Spleen (tissue), 11 donors: ENCODE results near the gene BPIFB2. TPM values are rescaled to one million over a fixed set of nuclear protein-coding genes. Genes with fewer than 3 reads are reported as not detected.

Experiments used
- DNase-seq: peaks from one replicate; pipeline ENCODE4 v3.0.0-alpha.2; 2020
- H3K27ac ChIP-seq, 8 donors: fragments of 200-600 bp; sonication (generic) in 7 of 8; 1 replicate in 4 of 8; 2 replicates in 4 of 8; pipeline versions ENCODE4 v1.5.0 to v1.8.0; 2016 to 2021; ENCODE audit warnings: inconsistent platforms in 4 of 8, mild to moderate bottlenecking in 4 of 8, moderate library complexity in 1 of 8
- H3K27me3 ChIP-seq, 7 donors: fragments of 200-600 bp; sonication (generic) in 6 of 7; replicated peaks in 1 of 7; 1 replicate in 4 of 7; 2 replicates in 3 of 7; pipeline versions ENCODE4 v1.5.0 to v1.8.0; 2016 to 2021; ENCODE audit warnings: inconsistent platforms in 3 of 7, mild to moderate bottlenecking in 1 of 7
- H3K36me3 ChIP-seq, 6 donors: fragments of 200-600 bp; sonication (generic) in 5 of 6; 1 replicate in 4 of 6; 2 replicates in 2 of 6; pipeline versions ENCODE4 v1.5.0 to v1.8.0; 2016 to 2021; ENCODE audit warnings: inconsistent platforms in 2 of 6
- H3K4me1 ChIP-seq, 6 donors: fragments of 200-600 bp; sonication (generic) in 5 of 6; 1 replicate in 3 of 6; 2 replicates in 3 of 6; pipeline versions ENCODE4 v1.5.0 to v1.8.0; 2016 to 2021; ENCODE audit warnings: inconsistent platforms in 3 of 6
- H3K4me3 ChIP-seq, 8 donors: fragments of 200-600 bp; sonication (generic) in 7 of 8; 1 replicate in 4 of 8; 2 replicates in 4 of 8; pipeline versions ENCODE4 v1.5.0 to v1.8.0; 2016 to 2021; ENCODE audit warnings: inconsistent platforms in 4 of 8, mild to moderate bottlenecking in 4 of 8, moderate library complexity in 2 of 8
- H3K9me3 ChIP-seq, 8 donors: fragments of 200-600 bp; sonication (generic) in 7 of 8; 1 replicate in 4 of 8; 2 replicates in 4 of 8; pipeline versions ENCODE4 v1.5.0 to v1.8.0; 2016 to 2021; ENCODE audit warnings: inconsistent platforms in 4 of 8
- CTCF ChIP-seq, 11 experiments: fragments of 200-600 bp in 7 of 11; fragments of 450-650 bp in 4 of 11; sonication (generic) in 4 of 11; IDR thresholded peaks in 8 of 11; conservative IDR thresholded peaks in 3 of 11; 1 replicate in 7 of 11; 2 replicates in 4 of 11; pipeline versions ENCODE4 v1.4.0 to v1.8.0; 2016 to 2021; ENCODE audit warnings: antibody characterized with exemption in 11 of 11, inconsistent platforms in 4 of 11, mild to moderate bottlenecking in 1 of 11
- POLR2A ChIP-seq, 3 donors: fragments of 450-650 bp; IDR thresholded peaks; one replicate each; pipeline ENCODE4 v1.5.1; 2017; ENCODE audit warnings: antibody characterized with exemption in 3 of 3, mild to moderate bottlenecking in 1 of 3
- POLR2AphosphoS5 ChIP-seq, 3 donors: sonication (generic); formaldehyde crosslinking; IDR thresholded peaks; one replicate each; pipeline ENCODE4 v1.5.1; 2017; ENCODE audit warnings: antibody characterized with exemption in 3 of 3
- WGBS, 5 donors: extraction: QIAGEN DNeasy Blood & Tissue Kit in 3 of 5; methylation state at CpG; one replicate each; pipeline versions ENCODE4 v1.1.5 to v1.1.7; 2013 to 2018; 5-methylcytosine and 5-hydroxymethylcytosine counted together
- intact Hi-C: fragments of 100-400 bp; cut with DNase I; formaldehyde crosslinking; loops from one replicate; pipeline ENCODE4 v1.15.0; 2023; ENCODE audit warnings: low total_unique reads
- polyA plus RNA-seq, 3 donors: library from polyadenylated mRNA; stranded (reverse); fragments of 200-250 nt; gene quantifications; one replicate each; pipeline ENCODE4 v1.2.1, GENCODE V29; 2013
- total RNA-seq, 7 donors: library from RNA; depleted of rRNA in 3 of 7; stranded (reverse); fragments of >200 nt in 3 of 7; fragmentation: NEBNext Ultra II Directional in 4 of 7; extraction: Animal tissue kit (Norgen Biotek cat#: 25700) in 4 of 7; gene quantifications; one replicate each; pipeline versions ENCODE4 v1.1.0 to v1.2.1, GENCODE V29; 2016 to 2021
- donor health status: healthy with polysubstance abuse.
- donor health status: DM: no; HTN: no; CAD: no; lungs with moderate emphysema.
- donor health status: DM: no; HTN: no; CAD: no.
- donor health status: Bipolar disorder and iron deficiency.
- donor health status: healthy.
- donor health status: DM: no; HTN: no; CAD: no.
- donor health status: DM: yes; HTN: yes; CAD: no.

Gene BPIFB2
- total and polyA plus RNA-seq, 10 donors = not detected

GRCh38 chr20:32984631-32985354, 22.7 kb upstream of the BPIFB2 start:
- H3K4me3 ChIP-seq = no peak overlapping the region
- intact Hi-C loops = no loop called here
- no peaks in the 10 kb centered on the region for H3K9me3 ChIP-seq
- peaks cover 0 to 3% (median 0%) of the 10 kb centered on the region in 7 donors for H3K27me3 ChIP-seq
- TF ChIP-seq POLR2AphosphoS5 (IDR thresholded peaks at IDR 0.05) (no peak), CTCF (IDR thresholded peaks at IDR 0.05 in 8 of 11, conservative IDR thresholded peaks at IDR 0.05 in 3 of 11) (no peak), POLR2A (IDR thresholded peaks at IDR 0.05) (no peak)
- WGBS, 5 donors = 76 to 91% (median 87%) methylated on average over 5 to 9 of the region's 9 CpGs
- no peak overlapping the region for H3K27ac ChIP-seq
- H3K4me1 ChIP-seq = no peaks in the 10 kb centered on the region
- H3K36me3 ChIP-seq = no peaks in the 10 kb centered on the region
- DNase-seq = peak; percentile 33

DNA sequence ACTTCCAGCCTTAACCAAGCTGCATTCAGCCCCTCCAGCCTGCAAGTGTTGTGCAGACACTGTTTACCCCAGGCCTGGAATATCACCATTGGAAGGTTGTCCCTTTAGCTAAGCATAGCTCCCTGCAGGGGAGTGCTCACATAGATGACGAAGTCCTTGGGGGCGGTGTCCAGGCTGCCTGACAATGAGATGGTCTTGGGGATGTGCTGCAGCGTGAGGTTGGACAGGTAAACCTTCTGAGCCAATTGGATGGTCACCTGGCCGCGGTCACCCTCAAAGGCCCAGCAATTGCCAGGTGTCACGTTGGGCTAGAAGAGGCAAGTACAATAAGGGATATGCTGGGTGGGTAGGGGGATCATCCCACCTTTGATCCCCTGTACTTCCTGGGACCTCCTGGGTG, 21.9 kb upstream of the BPIFB2 start:
- Histone ChIP-seq H3K36me3 (no peaks in the 10 kb centered on the region), H3K27me3 (peaks cover 0 to 9% (median 0%) of the 10 kb centered on the region in 7 donors), H3K4me1 (no peaks in the 10 kb centered on the region), H3K27ac (no peak overlapping the region), H3K9me3 (no peaks in the 10 kb centered on the region), H3K4me3 (no peak overlapping the region)
- peak; percentile 52 for DNase-seq
- intact Hi-C loops = no loop called here
- whole genome bisulfite sequencing, 5 donors = 79 to 93% (median 90%) methylated on average over 6 of the region's 6 CpGs
- TF ChIP-seq POLR2AphosphoS5 (IDR thresholded peaks at IDR 0.05) (no peak), POLR2A (IDR thresholded peaks at IDR 0.05) (no peak), CTCF (IDR thresholded peaks at IDR 0.05 in 8 of 11, conservative IDR thresholded peaks at IDR 0.05 in 3 of 11) (no peak)

DNA sequence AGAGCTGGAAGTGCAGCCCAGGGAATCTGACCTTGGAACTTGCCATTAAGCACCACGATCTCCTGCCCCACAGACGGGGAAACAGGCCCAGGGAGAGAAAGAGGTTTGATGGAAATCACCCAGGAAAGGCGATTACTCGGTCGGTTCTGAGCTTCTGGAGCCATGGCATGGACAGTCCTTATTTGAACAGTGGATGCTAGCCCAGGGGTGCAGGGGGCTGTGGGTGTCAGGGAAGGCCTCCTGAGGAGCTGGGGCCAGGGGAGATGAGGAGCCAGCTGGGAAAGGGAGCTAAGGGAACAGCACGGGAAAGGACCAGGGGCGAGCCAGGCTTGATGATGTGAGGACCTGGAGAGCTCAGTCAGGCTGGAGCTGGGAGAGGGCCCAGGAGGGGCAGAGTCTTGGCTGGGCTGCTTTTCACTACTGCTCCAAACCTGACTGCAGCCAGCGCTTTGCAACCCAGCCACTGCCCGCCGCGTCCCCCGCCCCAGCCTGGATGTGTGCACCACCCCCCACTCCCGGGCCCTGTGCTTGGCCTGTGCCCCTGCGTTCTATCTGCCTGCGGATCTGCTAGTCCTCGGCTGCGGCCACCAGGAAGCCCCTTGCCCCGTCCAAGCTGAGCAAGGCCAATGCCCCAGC, 21.1 kb upstream of the BPIFB2 start:
- TF ChIP-seq POLR2A (IDR thresholded peaks at IDR 0.05) (no peak), CTCF (IDR thresholded peaks at IDR 0.05 in 8 of 11, conservative IDR thresholded peaks at IDR 0.05 in 3 of 11) (no peak), POLR2AphosphoS5 (IDR thresholded peaks at IDR 0.05) (no peak)
- peak; percentile 56 for DNase-seq
- Histone ChIP-seq H3K9me3 (no peaks in the 10 kb centered on the region), H3K36me3 (no peaks in the 10 kb centered on the region), H3K27ac (no peak overlapping the region), H3K4me3 (no peak overlapping the region), H3K27me3 (peaks cover 0 to 14% (median 0%) of the 10 kb centered on the region in 7 donors), H3K4me1 (peaks cover 0 to 3% (median 0%) of the 10 kb centered on the region in 6 donors)
- intact Hi-C loops = no loop called here
- WGBS, 5 donors = 84 to 88% (median 85%) methylated on average over 11 to 18 of the region's 18 CpGs
